DMS114 treated with DMSO at 0.1 percent for 48 hours (cell line): Measurements from ENCODE around the gene ATG4C.
A peak's percentile ranks its signal among the peaks of the same experiment; 100 is the strongest.
"Not testable (repeated sequence)": the region's sequence is repeated elsewhere in the genome, so short reads cannot be mapped to it uniquely, and the experiment has no call there.

ENCODE experiments used
- DNase-seq: peaks from one replicate; lab custom pipeline; 2025; ENCODE audit not compliant: unreplicated experiment; lab: John Stamatoyannopoulos, UW

Gene ATG4C

DNA sequence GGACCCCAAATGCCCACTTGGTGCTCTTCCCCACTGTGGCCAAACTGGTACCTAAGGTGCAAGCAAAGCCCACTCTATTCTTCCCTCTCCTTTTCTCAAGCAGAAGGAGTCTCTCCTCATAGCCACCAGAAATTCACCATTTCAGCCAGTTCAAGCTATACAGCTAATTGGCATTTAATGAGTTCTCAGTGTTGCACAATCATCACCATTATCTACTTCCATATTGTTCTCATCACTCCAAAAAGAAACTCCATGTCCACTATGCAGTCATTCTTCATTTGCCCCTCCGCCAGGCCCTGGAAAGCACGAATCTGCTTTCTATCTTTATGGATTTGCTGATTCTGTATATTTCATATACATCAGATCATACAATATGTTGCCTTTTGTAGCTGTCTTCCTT, 9.9 kb upstream of the ATG4C start:
- no peak for DNase-seq

DNA sequence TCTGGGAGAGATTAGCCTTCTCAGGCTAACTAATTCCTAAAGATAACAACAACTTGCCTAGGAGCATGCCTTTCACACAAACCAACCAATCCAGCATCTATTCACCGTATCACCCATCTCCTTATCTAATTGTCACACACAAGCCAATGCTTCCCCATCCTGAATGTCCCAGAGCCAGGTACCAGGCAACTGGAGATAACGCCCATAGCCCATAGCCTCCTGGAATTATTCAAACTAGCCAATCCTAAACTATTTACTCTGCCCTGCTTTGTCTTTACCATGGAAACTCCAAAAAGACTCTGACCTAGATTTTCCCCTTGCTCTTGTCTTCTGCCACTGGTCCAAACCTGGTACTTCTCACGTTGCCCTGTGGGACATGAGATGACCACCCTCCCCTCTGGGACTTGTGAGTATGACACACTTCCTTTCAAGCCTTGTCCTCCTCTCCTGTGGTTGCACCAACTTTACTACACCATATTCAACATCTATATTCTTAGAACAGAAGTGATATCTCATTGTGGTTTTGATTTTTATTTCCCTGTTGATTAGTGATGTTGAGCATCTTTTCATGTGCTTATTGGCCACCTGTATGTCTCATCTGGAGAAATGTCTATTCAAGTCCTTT, 8.8 kb upstream of the ATG4C start:
- no peak for DNase-seq

GRCh38 chr1:62778208-62778607, 5.7 kb upstream of the ATG4C start:
- DNase-seq, result no peak

GRCh38 chr1:62781841-62782543, 1.9 kb upstream of the ATG4C start:
- DNase-seq, result no peak

DNA sequence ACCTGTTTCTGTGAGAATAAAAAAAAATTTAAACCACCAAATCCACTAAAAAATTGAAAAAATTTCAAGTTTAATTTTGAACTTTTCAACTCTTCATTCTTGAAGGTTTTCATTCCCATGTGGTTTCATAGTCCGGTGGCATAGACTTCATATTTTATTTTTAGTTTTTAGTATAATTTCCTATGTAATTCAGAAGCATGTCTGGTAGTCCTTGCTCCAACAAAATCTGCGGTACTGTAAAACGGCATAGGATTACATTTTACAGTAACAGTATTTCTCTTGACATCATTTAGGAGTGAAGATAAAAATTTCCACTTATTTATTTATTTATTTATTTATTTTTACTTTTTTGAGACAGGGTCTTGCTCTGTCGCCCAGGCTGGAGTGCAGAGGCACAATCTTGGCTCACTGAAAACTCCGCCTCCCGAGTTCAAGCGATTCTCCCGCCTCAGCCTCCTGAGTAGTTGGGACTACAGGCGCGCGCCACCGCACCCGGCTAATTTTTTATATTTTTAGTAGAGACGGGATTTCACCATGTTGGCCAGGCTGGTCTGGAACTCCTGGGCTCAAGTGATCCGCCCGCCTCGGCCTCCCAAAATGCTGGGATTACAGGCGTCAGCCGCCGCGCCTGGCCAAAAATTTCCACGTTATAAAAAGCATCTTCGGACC, 1.3 kb upstream of the ATG4C start:
- DNase-seq, result peak; percentile 12

- peak; percentile 50 for DNase-seq
Observed at GRCh38 chr1:62784509-62785365, 805 bp downstream of the ATG4C start.

- DNase-seq, result no peak
Observed at GRCh38 chr1:62790716-62791115, 6.8 kb downstream of the ATG4C start.

GRCh38 chr1:62794053-62794452, 10.1 kb downstream of the ATG4C start:
- no peak for DNase-seq

- no peak for DNase-seq
Observed at GRCh38 chr1:62796221-62796620, 12.3 kb downstream of the ATG4C start.

GRCh38 chr1:62799688-62800087, 15.8 kb downstream of the ATG4C start:
- DNase-seq, result no peak

GRCh38 chr1:62800281-62800680, 16.3 kb downstream of the ATG4C start:
- no peak for DNase-seq

- DNase-seq, result no peak
Observed at GRCh38 chr1:62800825-62801306, 16.9 kb downstream of the ATG4C start.

DNA sequence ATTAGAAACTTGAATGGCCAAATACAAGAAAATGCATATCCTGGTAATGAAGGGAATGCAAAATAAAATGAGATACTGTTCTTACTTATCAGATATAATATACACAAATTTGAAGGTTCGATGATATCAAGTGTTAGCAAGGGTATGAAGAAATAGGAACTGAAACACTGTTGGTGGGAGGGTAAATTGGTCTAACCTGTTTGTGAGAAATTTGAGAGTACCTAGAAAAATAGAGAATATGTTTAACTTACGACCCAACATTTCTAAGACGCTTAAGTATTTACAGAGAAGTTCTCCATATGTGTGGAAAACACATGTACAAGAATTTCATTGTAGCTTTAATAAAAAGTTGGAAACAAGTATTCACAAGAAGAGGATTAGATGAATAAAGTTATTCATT, 25.9 kb downstream of the ATG4C start:
- no peak for DNase-seq

DNA sequence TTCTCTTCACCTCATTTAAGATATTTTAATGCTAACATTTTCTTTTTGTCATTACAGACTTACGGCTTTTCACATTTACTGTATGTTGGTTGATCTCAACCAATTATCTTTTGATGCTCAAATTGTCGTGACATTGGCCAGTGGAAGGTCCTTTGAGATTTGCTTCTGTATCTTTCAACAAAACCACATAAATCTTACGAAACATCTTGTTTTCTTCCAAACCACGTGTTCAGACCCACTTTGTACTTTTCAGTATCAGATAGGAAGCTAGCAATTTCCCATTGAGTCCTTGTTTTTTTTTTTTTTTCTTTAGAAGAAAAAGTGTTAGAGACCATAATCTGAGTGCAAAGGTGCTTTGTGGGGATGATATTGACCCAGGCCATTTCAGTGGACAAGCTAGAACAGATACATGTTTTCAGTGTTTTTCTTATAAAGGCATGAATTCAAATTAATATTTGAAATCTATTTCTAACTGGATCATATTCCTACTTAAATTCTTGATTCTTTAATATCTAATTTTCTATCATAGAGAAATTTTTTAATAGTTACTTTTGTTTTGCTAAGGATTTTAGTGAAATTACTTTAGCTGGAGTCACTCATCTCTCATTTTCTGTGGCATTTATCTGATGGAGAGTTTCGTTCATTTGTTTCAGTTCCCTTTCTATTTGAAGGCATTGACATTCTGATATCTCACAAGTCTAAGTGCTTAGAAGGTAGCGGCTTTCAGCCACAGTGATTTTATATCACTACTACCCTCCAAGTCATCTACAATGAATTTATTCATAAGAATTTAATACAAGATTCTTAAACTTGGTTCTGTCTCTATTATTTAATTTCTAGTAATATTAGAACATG, 26.7 kb downstream of the ATG4C start:
- no peak for DNase-seq

- DNase-seq, result no peak
Observed at GRCh38 chr1:62823556-62823955, 39.6 kb downstream of the ATG4C start.

DNA sequence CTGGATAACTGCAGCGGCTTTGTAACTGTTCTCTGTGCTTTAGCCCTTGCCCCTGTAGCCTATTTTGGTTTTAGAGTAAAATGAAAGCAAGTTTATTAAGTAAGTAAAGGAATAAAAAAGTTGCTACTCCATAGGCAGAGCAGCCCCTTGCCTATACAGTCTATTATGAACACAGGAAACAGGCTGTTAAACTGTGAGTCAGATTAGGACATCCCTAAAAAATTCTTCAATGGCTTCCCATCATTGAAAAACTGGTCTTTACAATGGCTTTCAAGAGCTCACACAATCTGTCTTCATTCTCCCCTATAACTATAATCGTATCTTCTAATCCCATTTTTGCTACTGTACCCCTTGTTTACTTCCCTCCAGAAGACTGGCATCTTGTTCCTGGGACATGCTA, 43.0 kb downstream of the ATG4C start:
- no peak for DNase-seq

DNA sequence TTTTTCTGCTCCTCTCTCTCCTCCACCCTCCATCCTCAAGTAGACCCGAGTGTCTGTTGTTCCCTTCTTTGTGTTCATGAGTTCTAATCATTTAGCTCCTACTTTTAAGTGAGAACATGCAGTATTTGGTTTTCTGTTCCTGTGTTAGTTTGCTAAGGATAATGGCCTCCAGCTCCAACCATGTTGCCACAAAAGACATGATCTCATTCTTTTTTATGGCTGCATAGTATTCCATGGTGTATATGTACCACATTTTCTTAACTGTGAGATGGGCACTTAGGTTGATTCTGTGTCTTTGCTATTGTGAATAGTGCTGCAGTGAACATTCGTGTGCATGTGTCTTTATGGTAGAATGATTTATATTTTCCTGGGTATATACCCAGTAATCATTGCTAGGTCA, 43.9 kb downstream of the ATG4C start:
- DNase-seq, result not testable (repeated sequence)

DNA sequence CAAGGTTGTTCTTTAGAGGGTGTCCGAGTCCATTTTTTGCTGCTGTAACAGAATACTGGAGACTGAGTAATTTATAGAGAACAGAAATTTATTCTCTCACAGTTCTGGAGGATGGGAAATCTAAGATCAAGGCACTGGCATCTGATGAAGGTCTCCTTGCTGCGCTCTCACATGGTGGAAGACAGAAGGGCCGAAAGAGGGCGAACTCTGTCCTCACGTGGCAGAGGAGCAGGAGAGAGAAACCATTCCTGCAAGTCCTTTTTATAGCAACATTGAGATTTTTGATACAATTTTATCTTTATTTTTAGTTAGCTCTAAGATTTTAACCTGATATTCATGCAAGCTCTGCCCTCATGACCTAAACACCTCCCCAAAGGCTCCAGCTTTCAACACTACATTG, 48.3 kb downstream of the ATG4C start:
- DNase-seq, result no peak

DNA sequence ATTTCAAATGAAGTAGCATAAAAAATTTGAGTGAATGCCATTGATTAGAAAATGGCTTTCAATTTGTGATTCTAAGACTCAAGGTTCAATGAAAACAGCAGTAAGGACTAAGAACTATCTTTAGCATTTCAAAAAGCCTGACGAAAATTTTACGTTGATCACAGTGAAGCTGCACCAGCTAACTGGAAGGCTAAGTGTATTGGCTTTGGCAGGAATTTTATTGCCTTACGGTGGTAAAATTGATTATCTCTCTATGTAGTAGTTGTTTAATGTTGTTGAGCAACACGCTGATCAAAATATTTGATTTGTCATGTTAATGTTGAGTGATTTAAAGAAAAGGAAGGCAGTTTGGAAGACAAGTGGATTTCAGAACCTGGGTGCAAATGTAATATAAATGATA, 49.6 kb downstream of the ATG4C start:
- no peak for DNase-seq

GRCh38 chr1:62834400-62834961, 50.5 kb downstream of the ATG4C start:
- no peak for DNase-seq
